Body of pancreas (tissue), 4 donors: ENCODE measurements around the gene CACNA1C.

Experiments used
- POLR2A ChIP-seq, 3 donors: fragments of 450-650 bp; IDR thresholded peaks; one replicate each; pipeline ENCODE4 v1.6.1; 2016; ENCODE audit warnings: antibody characterized with exemption in 3 of 3, mild to moderate bottlenecking in 2 of 3
- TF ChIP-seq, protein P1 (sequence below), 7 experiments: fragments of 450-650 bp in 4 of 7; fragments of 200-600 bp in 3 of 7; sonication (generic) in 3 of 7; IDR thresholded peaks; one replicate each; pipeline ENCODE4 v1.5.1; 2016 to 2019; ENCODE audit warnings: antibody characterized with exemption in 7 of 7

DNA sequence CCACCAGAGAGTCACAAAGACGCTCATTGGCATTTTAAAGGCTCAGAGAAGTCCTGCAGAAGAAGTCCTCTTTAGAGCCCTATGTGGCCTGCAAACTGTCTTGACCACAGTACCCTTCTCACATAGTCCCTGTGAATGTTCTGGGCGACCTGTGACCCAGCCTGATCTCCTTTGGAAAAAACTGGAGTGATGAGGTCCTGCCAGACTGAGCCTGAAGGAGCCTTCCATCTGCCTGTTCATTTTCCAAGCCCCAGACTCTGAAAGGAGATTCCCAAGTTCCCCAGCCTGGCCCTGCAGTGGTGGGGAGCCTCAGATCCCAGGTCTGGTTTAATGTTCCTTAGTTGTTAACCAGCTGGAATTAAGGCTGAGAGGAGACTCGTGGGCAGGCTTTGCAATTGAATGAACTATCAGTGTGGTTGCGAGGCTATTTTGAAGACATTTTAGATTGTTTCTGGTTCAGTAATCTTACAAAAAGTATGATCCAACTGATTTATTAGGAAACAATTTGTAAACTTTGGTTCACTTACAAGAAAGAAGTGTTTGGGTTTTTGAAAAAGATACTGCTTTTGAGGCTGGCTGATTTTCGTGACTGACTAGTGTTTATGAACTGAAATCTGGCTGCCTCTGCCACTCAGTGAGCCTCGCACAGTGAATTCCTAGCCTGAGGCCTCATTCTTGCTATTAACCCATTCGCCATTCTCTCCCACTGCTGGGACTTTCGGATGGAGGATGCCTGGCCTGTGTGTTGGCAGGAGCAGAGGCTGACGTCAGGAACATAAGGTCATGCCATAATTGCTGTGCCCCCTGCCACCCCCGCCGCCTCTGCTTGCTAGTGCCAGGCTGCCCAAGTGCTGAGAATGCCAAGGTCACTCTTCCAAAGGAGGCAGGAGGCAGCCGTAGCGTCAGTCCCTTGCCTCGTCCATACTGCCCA lies 249.0 kb downstream of the CACNA1C start:
- TF ChIP-seq, protein P1, sequence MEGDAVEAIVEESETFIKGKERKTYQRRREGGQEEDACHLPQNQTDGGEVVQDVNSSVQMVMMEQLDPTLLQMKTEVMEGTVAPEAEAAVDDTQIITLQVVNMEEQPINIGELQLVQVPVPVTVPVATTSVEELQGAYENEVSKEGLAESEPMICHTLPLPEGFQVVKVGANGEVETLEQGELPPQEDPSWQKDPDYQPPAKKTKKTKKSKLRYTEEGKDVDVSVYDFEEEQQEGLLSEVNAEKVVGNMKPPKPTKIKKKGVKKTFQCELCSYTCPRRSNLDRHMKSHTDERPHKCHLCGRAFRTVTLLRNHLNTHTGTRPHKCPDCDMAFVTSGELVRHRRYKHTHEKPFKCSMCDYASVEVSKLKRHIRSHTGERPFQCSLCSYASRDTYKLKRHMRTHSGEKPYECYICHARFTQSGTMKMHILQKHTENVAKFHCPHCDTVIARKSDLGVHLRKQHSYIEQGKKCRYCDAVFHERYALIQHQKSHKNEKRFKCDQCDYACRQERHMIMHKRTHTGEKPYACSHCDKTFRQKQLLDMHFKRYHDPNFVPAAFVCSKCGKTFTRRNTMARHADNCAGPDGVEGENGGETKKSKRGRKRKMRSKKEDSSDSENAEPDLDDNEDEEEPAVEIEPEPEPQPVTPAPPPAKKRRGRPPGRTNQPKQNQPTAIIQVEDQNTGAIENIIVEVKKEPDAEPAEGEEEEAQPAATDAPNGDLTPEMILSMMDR (IDR thresholded peaks at IDR 0.05): no peak
- no peak for TF ChIP-seq POLR2A (IDR thresholded peaks at IDR 0.05)
